GOT3 (cell line): ENCODE measurements around the gene TCHHL1.

Source experiments
- DNase-seq: peaks from one replicate; lab custom pipeline; 2025; ENCODE audit warnings: mixed read lengths; lab: John Stamatoyannopoulos, UW

The TCHHL1 gene

GRCh38 chr1:152038871-152039270 is 50.0 kb downstream of the TCHHL1 start:
- no peak for DNase-seq

- peak; percentile 81 for DNase-seq
Observed at GRCh38 chr1:152036267-152037216, 52.3 kb downstream of the TCHHL1 start, which contains the start of gene S100A11. TSS of gene S100A11 (minus strand) at chr1:152037004. CDS start at chr1:152036915, 89 bp downstream.

- no peak for DNase-seq
Observed at GRCh38 chr1:152035539-152036266, 53.2 kb downstream of the TCHHL1 start.

- peak; percentile 43 for DNase-seq
Observed at GRCh38 chr1:152034654-152035538, 54.0 kb downstream of the TCHHL1 start.

- DNase-seq = no peak
Observed at GRCh38 chr1:152034324-152034653, 54.6 kb downstream of the TCHHL1 start.
